B cell (primary cell): ENCODE data around the gene EXOC7.

Experiments used
- EZH2 ChIP-seq: IDR thresholded peaks from 2 replicates; pipeline ENCODE4 v1.6.1; 2012; ENCODE audit warnings: borderline replicate concordance, low read depth, mild to moderate bottlenecking, moderate library complexity, low read length; ENCODE audit not compliant: insufficient read depth, poor library complexity, severe bottlenecking
- TF ChIP-seq, protein P1 (sequence below): fragments of 200-600 bp; IDR thresholded peaks from one replicate; pipeline ENCODE4 v1.8.0; 2022; ENCODE audit warnings: antibody characterized with exemption, mild to moderate bottlenecking

DNA sequence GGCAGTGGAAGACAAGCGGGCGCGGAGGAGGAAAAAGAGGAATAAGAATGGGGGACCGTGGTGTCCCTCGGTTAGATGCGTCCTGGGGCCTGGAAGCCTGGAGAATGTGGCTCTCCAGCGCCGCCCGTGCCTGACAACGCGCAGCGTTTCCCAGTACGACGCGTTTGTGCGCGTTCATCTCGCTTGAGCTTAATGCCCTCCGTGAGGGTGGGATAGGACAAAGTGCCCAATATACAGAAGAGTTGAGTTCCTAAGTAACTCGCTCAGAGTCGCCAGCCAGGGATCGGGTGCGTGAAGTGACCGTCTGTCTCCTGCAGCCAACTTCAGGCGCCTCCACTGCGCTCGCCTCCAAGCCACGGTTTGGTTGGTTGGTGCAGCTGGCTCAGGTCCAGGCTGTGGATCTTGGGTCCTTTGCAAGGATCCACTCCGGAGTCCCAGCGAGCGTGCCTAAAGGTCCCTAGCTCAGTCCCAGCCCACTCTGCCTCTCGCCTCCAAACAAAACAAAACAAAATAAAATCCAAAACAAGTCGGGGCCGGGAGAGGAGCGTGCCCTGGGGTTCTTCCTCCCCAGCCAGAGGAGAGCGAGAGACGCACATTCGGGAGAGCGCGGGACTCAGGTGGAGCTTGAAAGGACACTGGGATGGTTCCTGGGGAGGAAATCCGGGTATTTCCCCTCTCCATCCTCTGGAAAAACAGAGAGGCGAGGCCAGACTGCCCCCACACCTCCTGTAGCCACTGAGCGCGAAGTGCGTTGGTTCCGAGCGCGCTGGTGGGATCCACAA, 28.0 kb downstream of the EXOC7 start:
- TF ChIP-seq, protein P1, sequence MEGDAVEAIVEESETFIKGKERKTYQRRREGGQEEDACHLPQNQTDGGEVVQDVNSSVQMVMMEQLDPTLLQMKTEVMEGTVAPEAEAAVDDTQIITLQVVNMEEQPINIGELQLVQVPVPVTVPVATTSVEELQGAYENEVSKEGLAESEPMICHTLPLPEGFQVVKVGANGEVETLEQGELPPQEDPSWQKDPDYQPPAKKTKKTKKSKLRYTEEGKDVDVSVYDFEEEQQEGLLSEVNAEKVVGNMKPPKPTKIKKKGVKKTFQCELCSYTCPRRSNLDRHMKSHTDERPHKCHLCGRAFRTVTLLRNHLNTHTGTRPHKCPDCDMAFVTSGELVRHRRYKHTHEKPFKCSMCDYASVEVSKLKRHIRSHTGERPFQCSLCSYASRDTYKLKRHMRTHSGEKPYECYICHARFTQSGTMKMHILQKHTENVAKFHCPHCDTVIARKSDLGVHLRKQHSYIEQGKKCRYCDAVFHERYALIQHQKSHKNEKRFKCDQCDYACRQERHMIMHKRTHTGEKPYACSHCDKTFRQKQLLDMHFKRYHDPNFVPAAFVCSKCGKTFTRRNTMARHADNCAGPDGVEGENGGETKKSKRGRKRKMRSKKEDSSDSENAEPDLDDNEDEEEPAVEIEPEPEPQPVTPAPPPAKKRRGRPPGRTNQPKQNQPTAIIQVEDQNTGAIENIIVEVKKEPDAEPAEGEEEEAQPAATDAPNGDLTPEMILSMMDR = no peak
- no peak for TF ChIP-seq EZH2
